Ovary (tissue), 9 donors: Measurements from ENCODE around the gene OPN1MW. TPM values are rescaled to one million over a fixed set of nuclear protein-coding genes. Genes with fewer than 3 reads are reported as not detected.
"Not testable (repeated sequence)": the region's sequence is repeated elsewhere in the genome, so short reads cannot be mapped to it uniquely, and the experiment has no call there.

ENCODE experiments used
- DNase-seq, 5 donors: peaks; one replicate each; pipeline ENCODE4 v3.0.0-alpha.2; 2019 to 2020
- H3K27ac ChIP-seq, 2 donors: fragments of 200-600 bp; one replicate each; pipeline versions ENCODE4 v1.5.1 to v1.8.0; 2019 to 2022
- H3K27me3 ChIP-seq: fragments of 200-600 bp; one replicate; pipeline ENCODE4 v1.8.0; 2022
- H3K36me3 ChIP-seq: fragments of 200-600 bp; sonication (generic); one replicate; pipeline ENCODE4 v1.5.1; 2019
- H3K4me1 ChIP-seq: one replicate; pipeline ENCODE4 v1.8.1; 2013; ENCODE audit warnings: mild to moderate bottlenecking, moderate library complexity; ENCODE audit not compliant: insufficient read depth
- H3K4me3 ChIP-seq: fragments of 200-600 bp; sonication (generic); one replicate; pipeline ENCODE4 v1.5.1; 2017
- H3K9me3 ChIP-seq, 2 donors: fragments of 200-600 bp in 1 of 2; sonication (generic) in 1 of 2; one replicate each; pipeline versions ENCODE4 v1.5.1 to v1.8.1; 2013 to 2019; ENCODE audit warnings: mild to moderate bottlenecking in 1 of 2, moderate library complexity in 1 of 2
- CTCF ChIP-seq, 3 donors: fragments of 450-650 bp in 2 of 3; fragments of 200-600 bp in 1 of 3; IDR thresholded peaks; one replicate each; pipeline versions ENCODE4 v1.5.1 to v1.8.0; 2016 to 2022; ENCODE audit warnings: antibody characterized with exemption in 3 of 3, mild to moderate bottlenecking in 1 of 3
- EP300 ChIP-seq: sonication (generic); formaldehyde crosslinking; IDR thresholded peaks from one replicate; pipeline ENCODE4 v1.6.1; 2017; ENCODE audit warnings: antibody characterized with exemption
- POLR2A ChIP-seq: fragments of 450-650 bp; IDR thresholded peaks from one replicate; pipeline ENCODE4 v1.6.1; 2017; ENCODE audit warnings: antibody characterized with exemption, mild to moderate bottlenecking, moderate library complexity
- WGBS, 3 donors: extraction: QIAGEN DNeasy Blood & Tissue Kit in 1 of 3; methylation state at CpG; one replicate each; pipeline versions ENCODE4 v1.1.5 to v1.1.7; 2013 to 2017; 5-methylcytosine and 5-hydroxymethylcytosine counted together
- intact Hi-C, 4 donors: fragments of 100-400 bp; cut with DNase I; formaldehyde crosslinking; loops; one replicate each; pipeline versions ENCODE4 v1.11.0 to v1.15.1; 2022 to 2023
- polyA plus RNA-seq, 2 donors: library from polyadenylated mRNA; stranded (reverse); fragments of 200-250 nt in 1 of 2; fragments of 350-450 nt in 1 of 2; fragmentation: Illumina TruSeq in 1 of 2; extraction: RNeasy Lipid Tissue Mini Kit (QIAGEN cat#74804) in 1 of 2; gene quantifications; one replicate each; pipeline ENCODE4 v1.2.3, GENCODE V29; 2013 to 2014
- total RNA-seq, 7 donors: library from RNA; depleted of rRNA in 2 of 7; stranded (reverse); fragments of >200 nt in 2 of 7; fragmentation: NEBNext Ultra II Directional in 3 of 7; extraction: Animal tissue kit (Norgen Biotek cat#: 25700) in 3 of 7; gene quantifications; one replicate each; pipeline versions ENCODE4 v1.1.0 to v1.2.4, GENCODE V29; 2016 to 2023
- donor health status: DM: no; HTN: no; CAD: no; lungs with moderate emphysema.
- donor health status: DM: no; HTN: no; CAD: no.
- donor health status: Bipolar disorder and iron deficiency.
- donor health status: DM: yes; HTN: yes; CAD: no.
- donor health status: DM: no; HTN: no; CAD: no.
- donor health status: DM: yes; HTN: yes; CAD: no.

OPN1MW gene
- total and polyA plus RNA-seq, 9 donors = not detected

DNA sequence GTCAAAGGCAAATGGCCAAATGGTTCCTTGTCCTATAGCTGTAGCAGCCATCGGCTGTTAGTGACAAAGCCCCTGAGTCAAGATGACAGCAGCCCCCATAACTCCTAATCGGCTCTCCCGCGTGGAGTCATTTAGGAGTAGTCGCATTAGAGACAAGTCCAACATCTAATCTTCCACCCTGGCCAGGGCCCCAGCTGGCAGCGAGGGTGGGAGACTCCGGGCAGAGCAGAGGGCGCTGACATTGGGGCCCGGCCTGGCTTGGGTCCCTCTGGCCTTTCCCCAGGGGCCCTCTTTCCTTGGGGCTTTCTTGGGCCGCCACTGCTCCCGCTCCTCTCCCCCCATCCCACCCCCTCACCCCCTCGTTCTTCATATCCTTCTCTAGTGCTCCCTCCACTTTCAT, 42.2 kb upstream of the OPN1MW start:
- Histone ChIP-seq H3K4me1 (no peaks in the 10 kb centered on the region), H3K9me3 (no peaks in the 10 kb centered on the region), H3K27me3 (no peaks in the 10 kb centered on the region), H3K4me3 (no peak overlapping the region), H3K36me3 (no peaks in the 10 kb centered on the region), H3K27ac (no peak overlapping the region)
- TF ChIP-seq EP300 = no peak
- 82 to 89% (median 82%) methylated on average over 12 of the region's 12 CpGs for WGBS, 3 donors
- DNase-seq = no peak
- intact Hi-C loops = no loop called here

GRCh38 chrX:154140742-154141141, 41.7 kb upstream of the OPN1MW start:
- no peaks in the 10 kb centered on the region for H3K36me3 ChIP-seq
- H3K4me1 ChIP-seq = no peaks in the 10 kb centered on the region
- H3K9me3 ChIP-seq = no peaks in the 10 kb centered on the region
- TF ChIP-seq CTCF (IDR thresholded peaks at IDR 0.05) (no peak), EP300 (no peak), POLR2A (no peak)
- H3K27me3 ChIP-seq = no peaks in the 10 kb centered on the region
- no peak overlapping the region for H3K27ac ChIP-seq
- WGBS, 3 donors = 70 to 82% (median 80%) methylated on average over 10 of the region's 10 CpGs
- intact Hi-C loops = no loop called here
- no peak overlapping the region for H3K4me3 ChIP-seq
- no peak for DNase-seq

GRCh38 chrX:154142386-154142785, 40.0 kb upstream of the OPN1MW start:
- H3K4me1 ChIP-seq = no peaks in the 10 kb centered on the region
- H3K9me3 ChIP-seq = no peaks in the 10 kb centered on the region
- no peak overlapping the region for H3K4me3 ChIP-seq
- no peaks in the 10 kb centered on the region for H3K36me3 ChIP-seq
- intact Hi-C loops = no loop called here
- 84 to 91% (median 90%) methylated on average over 8 of the region's 8 CpGs for WGBS, 3 donors
- TF ChIP-seq CTCF (IDR thresholded peaks at IDR 0.05) (no peak), EP300 (no peak), POLR2A (no peak)
- H3K27me3 ChIP-seq = no peaks in the 10 kb centered on the region
- DNase-seq = no peak
- H3K27ac ChIP-seq = no peak overlapping the region

DNA sequence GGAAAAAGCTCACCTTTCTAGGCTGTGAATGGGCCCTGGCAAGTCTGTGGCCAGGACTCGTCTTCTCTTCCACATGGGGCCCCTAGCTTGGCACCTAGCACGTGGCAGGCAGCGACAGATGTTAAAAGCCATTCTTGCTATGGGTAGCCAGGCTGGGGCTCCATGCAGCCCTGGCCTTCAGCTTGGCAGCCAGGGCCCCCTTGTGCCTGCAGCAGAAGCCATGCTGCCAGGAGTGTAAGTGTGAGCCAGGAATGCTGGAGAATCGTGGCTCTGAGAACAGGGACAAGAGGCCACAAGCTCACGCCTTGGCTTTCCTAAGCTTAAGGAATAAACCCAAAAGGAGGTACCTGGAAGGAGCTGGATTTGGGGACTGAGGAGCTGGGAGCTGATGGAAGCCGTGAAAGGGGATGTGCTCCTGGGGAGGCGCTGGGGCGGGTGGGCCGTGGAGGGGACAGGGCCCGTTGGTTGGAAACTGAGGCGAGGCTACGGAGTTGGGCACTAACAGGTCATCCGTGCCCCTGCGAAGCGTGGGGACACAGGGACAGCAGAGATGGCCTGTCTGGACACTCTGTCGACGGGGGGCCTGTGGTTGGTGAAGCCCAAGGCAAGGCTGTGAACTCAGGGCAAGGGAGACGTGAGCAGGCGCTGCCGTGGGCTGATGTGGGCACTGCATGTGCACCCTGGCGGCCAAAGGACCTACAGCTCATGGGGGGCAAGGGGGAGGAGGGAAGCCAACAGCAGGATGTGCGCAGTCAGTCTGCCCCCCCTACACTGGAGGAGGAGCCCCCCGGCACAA, 39.2 kb upstream of the OPN1MW start:
- Histone ChIP-seq H3K36me3 (no peaks in the 10 kb centered on the region), H3K27ac (no peak overlapping the region), H3K27me3 (no peaks in the 10 kb centered on the region), H3K4me1 (no peaks in the 10 kb centered on the region), H3K4me3 (no peak overlapping the region), H3K9me3 (no peaks in the 10 kb centered on the region)
- 84 to 89% (median 88%) methylated on average over 23 of the region's 23 CpGs for WGBS, 3 donors
- TF ChIP-seq EP300 = no peak
- intact Hi-C loops = no loop called here
- DNase-seq = no peak

DNA sequence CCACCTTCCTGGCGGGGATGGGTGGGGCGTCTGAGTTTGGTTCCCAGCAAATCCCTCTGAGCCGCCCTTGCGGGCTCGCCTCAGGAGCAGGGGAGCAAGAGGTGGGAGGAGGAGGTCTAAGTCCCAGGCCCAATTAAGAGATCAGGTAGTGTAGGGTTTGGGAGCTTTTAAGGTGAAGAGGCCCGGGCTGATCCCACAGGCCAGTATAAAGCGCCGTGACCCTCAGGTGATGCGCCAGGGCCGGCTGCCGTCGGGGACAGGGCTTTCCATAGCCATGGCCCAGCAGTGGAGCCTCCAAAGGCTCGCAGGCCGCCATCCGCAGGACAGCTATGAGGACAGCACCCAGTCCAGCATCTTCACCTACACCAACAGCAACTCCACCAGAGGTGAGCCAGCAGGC, 38.4 kb upstream of the OPN1MW start, which contains the start of gene OPN1LW:
Gene OPN1LW, plus strand, starts transcription at position 234 of the 400 bp plus-strand sequence. Its CDS starts 41 bp downstream, at position 275.
- 93% methylated on average over 12 to 13 of the region's 15 CpGs for WGBS, 3 donors
- H3K36me3 ChIP-seq, DNase-seq, H3K4me3 ChIP-seq, H3K4me1 ChIP-seq, H3K9me3 ChIP-seq, H3K27ac ChIP-seq, H3K27me3 ChIP-seq, intact Hi-C loops: not testable (repeated sequence)

DNA sequence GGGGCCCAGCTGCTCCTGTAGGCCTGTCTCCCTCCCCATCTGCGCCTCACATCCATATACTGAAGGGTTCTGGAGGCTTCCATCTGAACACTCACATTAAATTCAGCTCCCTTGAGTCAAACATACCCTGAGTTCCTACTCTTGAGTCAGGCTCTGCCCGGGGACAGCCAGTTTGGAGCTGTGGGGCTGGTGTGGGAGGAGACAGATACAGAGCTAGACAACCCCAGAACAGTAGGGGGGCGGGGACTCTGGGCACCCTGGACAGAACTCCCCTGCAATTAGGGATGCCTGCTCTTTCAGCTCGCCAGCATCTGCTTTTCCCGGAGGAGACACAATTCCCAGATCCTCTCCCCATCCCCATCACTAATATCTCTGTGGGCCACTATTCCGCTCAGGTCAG, 31.4 kb upstream of the OPN1MW start:
- H3K4me1 ChIP-seq, intact Hi-C loops, DNase-seq, H3K27ac ChIP-seq, H3K27me3 ChIP-seq, H3K36me3 ChIP-seq, H3K9me3 ChIP-seq, H3K4me3 ChIP-seq: not testable (repeated sequence)
- WGBS, 3 donors = 79 to 89% methylated on average over 1 of the region's 6 CpGs; no CpG with 5 or more reads in 1 of the 3 donors

- WGBS, 3 donors = 88 to 93% (median 93%) methylated on average over 9 to 11 of the region's 11 CpGs
- DNase-seq, H3K27me3 ChIP-seq, H3K4me3 ChIP-seq, intact Hi-C loops, H3K4me1 ChIP-seq, H3K9me3 ChIP-seq, H3K36me3 ChIP-seq, H3K27ac ChIP-seq: not testable (repeated sequence)
Observed at GRCh38 chrX:154156221-154156620, 26.2 kb upstream of the OPN1MW start.

GRCh38 chrX:154157207-154157606, 25.2 kb upstream of the OPN1MW start:
- H3K4me1 ChIP-seq, H3K4me3 ChIP-seq, intact Hi-C loops, H3K36me3 ChIP-seq, DNase-seq, H3K9me3 ChIP-seq, H3K27ac ChIP-seq, H3K27me3 ChIP-seq: not testable (repeated sequence)
- no CpG with 5 or more reads among the region's 2 CpGs for WGBS, 3 donors

DNA sequence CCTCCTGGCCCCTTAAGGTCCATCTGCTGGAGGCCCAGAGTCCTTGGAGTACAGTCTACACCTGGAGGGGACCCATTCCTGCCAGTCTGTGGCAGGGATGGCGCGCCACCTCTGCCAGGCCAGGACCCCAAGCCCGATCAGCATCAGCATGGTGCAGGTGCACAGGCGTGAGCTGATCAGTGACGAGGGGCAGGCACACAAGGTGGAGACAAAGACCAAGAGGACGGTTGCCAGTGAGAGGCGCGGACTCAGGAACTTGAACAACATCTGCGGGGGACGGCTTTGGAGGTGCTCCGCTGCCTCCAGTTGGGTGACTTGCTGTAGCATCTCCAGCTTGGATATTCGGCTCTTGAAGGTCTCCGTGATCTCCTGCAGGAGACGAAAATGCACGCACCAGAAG, 23.1 kb upstream of the OPN1MW start:
- H3K36me3 ChIP-seq, intact Hi-C loops, H3K27me3 ChIP-seq, H3K27ac ChIP-seq, H3K9me3 ChIP-seq, H3K4me1 ChIP-seq, DNase-seq, H3K4me3 ChIP-seq: not testable (repeated sequence)
- no CpG with 5 or more reads among the region's 15 CpGs for WGBS, 3 donors

DNA sequence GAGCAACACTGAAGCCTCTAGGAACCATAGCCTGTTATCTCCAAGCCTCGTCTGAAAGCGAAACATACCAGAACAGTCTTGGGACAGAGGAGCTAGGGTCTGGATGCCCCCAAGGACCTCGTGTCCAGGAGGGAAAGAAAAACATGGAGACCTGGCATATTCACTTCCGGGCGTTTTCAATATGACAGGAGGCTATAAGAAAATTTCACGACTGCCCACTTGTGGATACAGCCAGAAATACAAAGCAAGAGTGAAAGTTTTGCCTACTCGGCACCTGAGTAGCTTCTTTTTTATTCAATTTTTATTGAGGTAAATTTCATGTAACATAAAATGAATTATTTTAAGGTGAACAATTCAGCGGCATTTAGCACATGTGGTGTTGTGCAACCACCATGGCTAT, 17.5 kb upstream of the OPN1MW start:
- H3K27ac ChIP-seq, H3K27me3 ChIP-seq, H3K9me3 ChIP-seq, H3K4me1 ChIP-seq, H3K36me3 ChIP-seq, DNase-seq, H3K4me3 ChIP-seq, intact Hi-C loops: not testable (repeated sequence)
- WGBS, 3 donors = no CpG with 5 or more reads among the region's 8 CpGs
